GM19099 (cell line): ENCODE results near the gene LRRFIP2.

Experiments used
- POLR2A ChIP-seq: IDR thresholded peaks from 3 replicates; pipeline ENCODE4 v1.6.1; 2011; ENCODE audit warnings: low read depth; ENCODE audit not compliant: insufficient read length; ENCODE audit errors: extremely low read depth

Gene LRRFIP2

GRCh38 chr3:37054370-37054769, 120.0 kb downstream of the LRRFIP2 start:
- TF ChIP-seq POLR2A: no peak

GRCh38 chr3:37053753-37054152, 120.6 kb downstream of the LRRFIP2 start:
- no peak for TF ChIP-seq POLR2A

- no peak for TF ChIP-seq POLR2A
Observed at GRCh38 chr3:37053337-37053736, 121.0 kb downstream of the LRRFIP2 start.

GRCh38 chr3:37052860-37053259, 121.5 kb downstream of the LRRFIP2 start:
- TF ChIP-seq POLR2A: no peak

- TF ChIP-seq POLR2A: no peak
Observed at GRCh38 chr3:37050282-37050681, 124.1 kb downstream of the LRRFIP2 start.

- TF ChIP-seq POLR2A: no peak
Observed at GRCh38 chr3:37041546-37042195, 132.7 kb downstream of the LRRFIP2 start.

- no peak for TF ChIP-seq POLR2A
Observed at GRCh38 chr3:37040231-37040630, 134.2 kb downstream of the LRRFIP2 start.

- no peak for TF ChIP-seq POLR2A
Observed at GRCh38 chr3:37039161-37039846, 135.1 kb downstream of the LRRFIP2 start.

GRCh38 chr3:37037352-37037751, 137.0 kb downstream of the LRRFIP2 start:
- TF ChIP-seq POLR2A: no peak

GRCh38 chr3:37032961-37033360, 141.4 kb downstream of the LRRFIP2 start:
- TF ChIP-seq POLR2A: no peak

- no peak for TF ChIP-seq POLR2A
Observed at GRCh38 chr3:37031096-37031682, 143.2 kb downstream of the LRRFIP2 start.

- no peak for TF ChIP-seq POLR2A
Observed at GRCh38 chr3:37030588-37030987, 143.8 kb downstream of the LRRFIP2 start.

GRCh38 chr3:37029516-37030163, 144.7 kb downstream of the LRRFIP2 start:
- no peak for TF ChIP-seq POLR2A

GRCh38 chr3:37029111-37029510, 145.3 kb downstream of the LRRFIP2 start:
- no peak for TF ChIP-seq POLR2A

- no peak for TF ChIP-seq POLR2A
Observed at GRCh38 chr3:37028329-37028728, 146.1 kb downstream of the LRRFIP2 start.

GRCh38 chr3:37026851-37027250, 147.5 kb downstream of the LRRFIP2 start:
- no peak for TF ChIP-seq POLR2A

- TF ChIP-seq POLR2A: no peak
Observed at GRCh38 chr3:37025561-37026335, 148.6 kb downstream of the LRRFIP2 start.
